ENCODE results near the gene PHKB. TPM values are rescaled to one million over a fixed set of nuclear protein-coding genes. Genes with fewer than 3 reads are reported as not detected.

PHKB gene
- total RNA-seq, 1 donor from 2014 or later = 109 TPM

GRCh38 chr16:47729701-47730100 lies 268.6 kb downstream of the PHKB start:
- Mint-ChIP-seq H3K4me1 (peaks cover 17% of the 10 kb centered on the region), H3K9me3 (peaks cover 3% of the 10 kb centered on the region), H3K4me3 (no peak overlapping the region), H3K27me3 (ENCODE audit: insufficient read depth, low read depth) (no peaks in the 10 kb centered on the region), H3K36me3 (no peaks in the 10 kb centered on the region), H3K27ac (no peak overlapping the region)
- no peaks in the 10 kb centered on the region for H3K9me3 ChIP-seq (ENCODE audit: low read depth)
- H3K4me2 ChIP-seq = no peak overlapping the region
- H3K4me1 ChIP-seq = no peaks in the 10 kb centered on the region
- no peaks in the 10 kb centered on the region for H3K36me3 ChIP-seq
- H3F3A ChIP-seq (ENCODE audit: low read depth) = no peaks in the 10 kb centered on the region
- TF ChIP-seq, protein P1, sequence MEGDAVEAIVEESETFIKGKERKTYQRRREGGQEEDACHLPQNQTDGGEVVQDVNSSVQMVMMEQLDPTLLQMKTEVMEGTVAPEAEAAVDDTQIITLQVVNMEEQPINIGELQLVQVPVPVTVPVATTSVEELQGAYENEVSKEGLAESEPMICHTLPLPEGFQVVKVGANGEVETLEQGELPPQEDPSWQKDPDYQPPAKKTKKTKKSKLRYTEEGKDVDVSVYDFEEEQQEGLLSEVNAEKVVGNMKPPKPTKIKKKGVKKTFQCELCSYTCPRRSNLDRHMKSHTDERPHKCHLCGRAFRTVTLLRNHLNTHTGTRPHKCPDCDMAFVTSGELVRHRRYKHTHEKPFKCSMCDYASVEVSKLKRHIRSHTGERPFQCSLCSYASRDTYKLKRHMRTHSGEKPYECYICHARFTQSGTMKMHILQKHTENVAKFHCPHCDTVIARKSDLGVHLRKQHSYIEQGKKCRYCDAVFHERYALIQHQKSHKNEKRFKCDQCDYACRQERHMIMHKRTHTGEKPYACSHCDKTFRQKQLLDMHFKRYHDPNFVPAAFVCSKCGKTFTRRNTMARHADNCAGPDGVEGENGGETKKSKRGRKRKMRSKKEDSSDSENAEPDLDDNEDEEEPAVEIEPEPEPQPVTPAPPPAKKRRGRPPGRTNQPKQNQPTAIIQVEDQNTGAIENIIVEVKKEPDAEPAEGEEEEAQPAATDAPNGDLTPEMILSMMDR (IDR thresholded peaks at IDR 0.05) = no peak
- TF ChIP-seq EZH2phosphoT487 (IDR thresholded peaks at IDR 0.05) (no peak), EZH2 (IDR thresholded peaks at IDR 0.05) (no peak)
- H2AFZ ChIP-seq (replicated peaks) = no peak overlapping the region
- no peak overlapping the region for H3K27ac ChIP-seq
- H3K9ac ChIP-seq = no peak overlapping the region
- DNase-seq (ENCODE audit: low spot score) = no peak
- no peaks in the 10 kb centered on the region for H3K27me3 ChIP-seq
- no peaks in the 10 kb centered on the region for H3K79me2 ChIP-seq (ENCODE audit: low read depth)
- no peak overlapping the region for H3K4me3 ChIP-seq
- no peaks in the 10 kb centered on the region for H4K20me1 ChIP-seq (ENCODE audit: low read depth)

- TF ChIP-seq, protein P1 (IDR thresholded peaks at IDR 0.05) = no peak
- no peak for TF ChIP-seq EZH2 (IDR thresholded peaks at IDR 0.05)
- TF ChIP-seq EZH2phosphoT487 (IDR thresholded peaks at IDR 0.05) = no peak
- DNase-seq (ENCODE audit: low spot score) = no peak
- Mint-ChIP-seq H3K4me1 (peaks cover 16% of the 10 kb centered on the region), H3K9me3 (peaks cover 3% of the 10 kb centered on the region), H3K36me3 (no peaks in the 10 kb centered on the region), H3K4me3 (no peak overlapping the region), H3K27ac (no peak overlapping the region), H3K27me3 (ENCODE audit: insufficient read depth, low read depth) (no peaks in the 10 kb centered on the region)
- Histone ChIP-seq H3K27ac (no peak overlapping the region), H3K27me3 (no peaks in the 10 kb centered on the region), H3K9me3 (ENCODE audit: low read depth) (no peaks in the 10 kb centered on the region), H3K36me3 (no peaks in the 10 kb centered on the region), H3K4me2 (no peak overlapping the region), H4K20me1 (ENCODE audit: low read depth) (no peaks in the 10 kb centered on the region), H3K9ac (no peak overlapping the region), H3F3A (ENCODE audit: low read depth) (no peaks in the 10 kb centered on the region), H3K4me3 (no peak overlapping the region), H3K4me1 (no peaks in the 10 kb centered on the region), H3K79me2 (ENCODE audit: low read depth) (no peaks in the 10 kb centered on the region), H2AFZ (replicated peaks) (no peak overlapping the region)
These were observed 270.1 kb downstream of the PHKB start for GRCh38 chr16:47731252-47731651.

DNA sequence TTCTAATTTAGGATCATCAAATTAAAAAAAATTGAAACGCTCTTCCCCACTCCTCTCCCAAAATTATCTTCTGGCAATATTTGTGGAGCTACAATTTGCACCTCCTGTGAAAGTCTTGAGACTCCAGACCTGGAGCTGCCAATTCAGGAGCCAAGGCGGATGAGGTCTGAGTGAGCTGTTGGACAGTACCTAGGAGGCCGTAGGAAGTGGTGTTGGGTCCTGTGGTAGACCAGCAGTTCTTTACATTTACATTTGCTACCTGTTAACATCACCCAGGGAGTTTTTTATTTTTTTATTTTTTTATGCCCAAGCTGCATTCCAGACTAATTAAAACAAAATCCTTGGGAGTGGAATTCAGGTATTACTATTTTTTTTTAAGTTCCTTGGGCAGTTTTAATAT lies 271.0 kb downstream of the PHKB start:
- Histone ChIP-seq H3K27me3 (no peaks in the 10 kb centered on the region), H3K4me2 (no peak overlapping the region), H3K4me1 (no peaks in the 10 kb centered on the region), H3K9ac (no peak overlapping the region), H2AFZ (replicated peaks) (no peak overlapping the region), H3K9me3 (ENCODE audit: low read depth) (no peaks in the 10 kb centered on the region), H3K4me3 (no peak overlapping the region), H3F3A (ENCODE audit: low read depth) (no peaks in the 10 kb centered on the region), H3K36me3 (no peaks in the 10 kb centered on the region), H3K27ac (no peak overlapping the region), H4K20me1 (ENCODE audit: low read depth) (no peaks in the 10 kb centered on the region), H3K79me2 (ENCODE audit: low read depth) (no peaks in the 10 kb centered on the region)
- H3K27me3 Mint-ChIP-seq (ENCODE audit: insufficient read depth, low read depth) = no peaks in the 10 kb centered on the region
- H3K4me1 Mint-ChIP-seq = peaks cover 16% of the 10 kb centered on the region
- H3K9me3 Mint-ChIP-seq = no peaks in the 10 kb centered on the region
- no peak overlapping the region for H3K27ac Mint-ChIP-seq
- no peaks in the 10 kb centered on the region for H3K36me3 Mint-ChIP-seq
- H3K4me3 Mint-ChIP-seq = no peak overlapping the region
- no peak for DNase-seq (ENCODE audit: low spot score)
- TF ChIP-seq, protein P1 (IDR thresholded peaks at IDR 0.05) = no peak
- TF ChIP-seq EZH2 (IDR thresholded peaks at IDR 0.05) (no peak), EZH2phosphoT487 (IDR thresholded peaks at IDR 0.05) (no peak)

All from neural progenitor cell (in vitro differentiated cells).